K562 (cell line): ENCODE results near the gene SEBOX. TPM values are rescaled to one million over a fixed set of nuclear protein-coding genes. Genes with fewer than 3 reads are reported as not detected.

Experiments used
- DDX20 ChIP-seq: fragments of 450-650 bp; IDR thresholded peaks from 2 replicates; pipeline ENCODE4 v1.6.1; 2016; ENCODE audit warnings: missing genetic modification characterization, low read depth, mild to moderate bottlenecking, missing compliant biosample characterization, moderate library complexity
- HEY1 ChIP-seq: fragments of 250-450 bp; sonication (Bioruptor Pico); IDR thresholded peaks from 2 replicates; pipeline ENCODE4 v1.5.0; 2020; ENCODE audit warnings: mild to moderate bottlenecking, moderate library complexity, borderline replicate concordance
- HMG20B ChIP-seq: fragments of 250-450 bp; sonication (Bioruptor Pico); IDR thresholded peaks from 2 replicates; pipeline ENCODE4 v1.5.0; 2021; ENCODE audit warnings: mild to moderate bottlenecking
- MBD1 ChIP-seq: fragments of 250-450 bp; sonication (Bioruptor Pico); IDR thresholded peaks from 2 replicates; pipeline ENCODE4 v1.8.0; 2022; ENCODE audit warnings: inconsistent platforms
- NCOA4 ChIP-seq: fragments of 450-650 bp; IDR thresholded peaks from 2 replicates; pipeline ENCODE4 v1.6.1; 2018; ENCODE audit warnings: mild to moderate bottlenecking; ENCODE audit not compliant: partially characterized antibody
- NFE2L1 ChIP-seq: fragments of 450-650 bp; IDR thresholded peaks from 2 replicates; pipeline ENCODE4 v1.6.1; 2016; ENCODE audit warnings: missing genetic modification characterization, low read depth, mild to moderate bottlenecking, missing compliant biosample characterization, moderate library complexity, borderline replicate concordance
- PCBP1 ChIP-seq: fragments of 200-400 bp; formaldehyde crosslinking; IDR thresholded peaks from 2 replicates; pipeline ENCODE4 v1.6.1; 2018; ENCODE audit warnings: mild to moderate bottlenecking, low read depth, low read length; ENCODE audit not compliant: poor library complexity, severe bottlenecking
- PKNOX1 ChIP-seq: fragments of 450-650 bp; IDR thresholded peaks from 2 replicates; pipeline ENCODE4 v1.6.1; 2016
- POLR2B ChIP-seq: fragments of 450-650 bp; IDR thresholded peaks from 2 replicates; pipeline ENCODE4 v1.6.1; 2018; ENCODE audit warnings: low read depth; ENCODE audit not compliant: partially characterized antibody
- POLR2G ChIP-seq: fragments of 200-400 bp; formaldehyde crosslinking; IDR thresholded peaks from 2 replicates; pipeline ENCODE4 v1.6.1; 2017; ENCODE audit warnings: low read depth, mild to moderate bottlenecking, antibody characterized with exemption, low read length, moderate library complexity
- RBM39 ChIP-seq: fragments of 200-400 bp; formaldehyde crosslinking; optimal IDR thresholded peaks from 2 replicates; pipeline ENCODE3; 2018; ENCODE audit warnings: low read depth, low read length
- SIN3B ChIP-seq: fragments of 450-650 bp; IDR thresholded peaks from 2 replicates; pipeline ENCODE4 v1.6.1; 2017; ENCODE audit warnings: low read depth, mild to moderate bottlenecking, moderate library complexity
- SPI1 ChIP-seq: IDR thresholded peaks from 2 replicates; pipeline ENCODE4 v1.6.1; 2011; ENCODE audit warnings: low read depth, low read length, control low read depth, borderline replicate concordance
- TGIF2 ChIP-seq: sonication (generic); formaldehyde crosslinking; IDR thresholded peaks from 2 replicates; pipeline ENCODE4 v1.8.1; 2022; ENCODE audit warnings: mild to moderate bottlenecking, missing genetic modification reagents, moderate library complexity
- TSC22D4 ChIP-seq: fragments of 450-650 bp; IDR thresholded peaks from 2 replicates; pipeline ENCODE4 v1.6.1; 2016; ENCODE audit warnings: missing genetic modification characterization, missing biosample characterization, control low read depth
- VEZF1 ChIP-seq: fragments of 200-800 bp; sonication (Bioruptor generic); IDR thresholded peaks from 2 replicates; pipeline ENCODE4 v1.6.1; 2017; ENCODE audit warnings: missing genetic modification characterization, missing compliant biosample characterization
- ZBTB26 ChIP-seq: fragments of 450-650 bp; formaldehyde crosslinking; IDR thresholded peaks from 2 replicates; pipeline ENCODE4 v1.4.0; 2022; ENCODE audit warnings: missing genetic modification characterization
- ZNF280A ChIP-seq: fragments of 450-650 bp; IDR thresholded peaks from 2 replicates; pipeline ENCODE4 v1.6.1; 2018; ENCODE audit warnings: mild to moderate bottlenecking, low read depth; ENCODE audit not compliant: partially characterized antibody
- ZNF699 ChIP-seq: fragments of 250-450 bp; sonication (Bioruptor Pico); IDR thresholded peaks from 2 replicates; pipeline ENCODE4 v1.8.0; 2021; ENCODE audit warnings: mild to moderate bottlenecking, moderate library complexity; ENCODE audit not compliant: insufficient replicate concordance
- polyA plus RNA-seq, 8 experiments: library from polyadenylated mRNA; depleted of rRNA in 4 of 8; stranded (reverse) in 5 of 8; unstranded in 3 of 8; fragments of >200 nt; fragmentation: Nextera tagmentation in 2 of 8; fragmentation: Illumina TruSeq in 1 of 8; extraction: Ambion mirVana in 2 of 8; extraction: Trizol in 1 of 8; gene quantifications; 2 replicates each; pipeline versions ENCODE4 v1.2.1 to v1.2.3, GENCODE V29; 2011 to 2014; ENCODE audit warnings: inconsistent platforms in 1 of 8, missing spikeins in 1 of 8
- total RNA-seq, 7 experiments: library from RNA; depleted of rRNA in 6 of 7; stranded (reverse); fragments of >200 nt in 6 of 7; fragmentation: Illumina TruSeq in 2 of 7; extraction: Trizol in 2 of 7; gene quantifications; 2 replicates each; pipeline versions ENCODE4 v1.2.1 to v1.2.3, GENCODE V29; 2011 to 2021; ENCODE audit warnings: low replicate concordance in 1 of 7

SEBOX gene
- total and polyA plus RNA-seq, 9 of the 15 experiments (the other 6 are each of a cell fraction or from before 2014, with no cell fraction given): not detected

GRCh38 chr17:28318759-28319597 is 46.0 kb downstream of the SEBOX start, which contains the start of gene TMEM97 (continued):
- TF ChIP-seq NCOA4 (no peak), RBM39 (no peak), TSC22D4 (tag) (no peak), ZNF699 (no peak), NFE2L1 (tag) (no peak), PKNOX1 (no peak), HEY1 (no peak), ZNF280A (no peak), DDX20 (tag) (no peak), POLR2B (no peak), MBD1 (no peak), POLR2G (peak; percentile 94), ZBTB26 (no peak), PCBP1 (no peak), VEZF1 (CRISPR knock-in tag) (peak; percentile 81), SPI1 (no peak), SIN3B (peak; percentile 70; the same call in 1 of the 2 replicates), HMG20B (CRISPR knock-in tag) (no peak), TGIF2 (no peak)
